Thymus (tissue), 11 donors: ENCODE data around the gene ZNF155. TPM values are rescaled to one million over a fixed set of nuclear protein-coding genes. Genes with fewer than 3 reads are reported as not detected.

Source experiments
- DNase-seq, 9 donors: peaks; one replicate each; pipeline ENCODE4 v3.0.0-alpha.2; 2013; ENCODE audit warnings: low spot score in 9 of 9, low read depth in 6 of 9, missing footprints in 1 of 9
- H3K27ac ChIP-seq, 2 donors: one replicate each; pipeline ENCODE4 v1.5.1; 2013; ENCODE audit warnings: control low read depth in 1 of 2, low read depth in 1 of 2, low read length in 1 of 2, mild to moderate bottlenecking in 1 of 2, moderate library complexity in 1 of 2
- H3K27me3 ChIP-seq, 2 donors: one replicate each; pipeline ENCODE4 v1.5.1; 2013; ENCODE audit warnings: low read length in 1 of 2; ENCODE audit not compliant: control insufficient read depth in 2 of 2, insufficient read depth in 1 of 2
- H3K36me3 ChIP-seq, 2 donors: one replicate each; pipeline ENCODE4 v1.5.1; 2013; ENCODE audit warnings: low read length in 1 of 2, mild to moderate bottlenecking in 1 of 2, moderate library complexity in 1 of 2; ENCODE audit not compliant: control insufficient read depth in 2 of 2, insufficient read depth in 2 of 2
- H3K4me1 ChIP-seq, 2 donors: one replicate each; pipeline ENCODE4 v1.5.1; 2013; ENCODE audit warnings: low read length in 2 of 2; ENCODE audit not compliant: control insufficient read depth in 2 of 2, insufficient read depth in 2 of 2
- H3K4me3 ChIP-seq, 2 donors: one replicate each; pipeline ENCODE4 v1.5.1; 2013; ENCODE audit warnings: low read length in 2 of 2, control low read depth in 1 of 2, mild to moderate bottlenecking in 1 of 2
- H3K9me3 ChIP-seq, 2 donors: one replicate each; pipeline ENCODE4 v1.5.1; 2013; ENCODE audit warnings: low read length in 1 of 2, mild to moderate bottlenecking in 1 of 2; ENCODE audit not compliant: control insufficient read depth in 2 of 2, insufficient read depth in 1 of 2
- WGBS: extraction: QIAGEN DNeasy Blood & Tissue Kit; methylation state at CpG from one replicate; pipeline ENCODE4 v1.1.7; 2013; 5-methylcytosine and 5-hydroxymethylcytosine counted together
- polyA plus RNA-seq: library from polyadenylated mRNA; stranded (reverse); fragments of 200-250 nt; gene quantifications from one replicate; pipeline ENCODE4 v1.2.3, GENCODE V29; 2013
- total RNA-seq: library from RNA; stranded (reverse); fragments of 120-200 nt; gene quantifications from one replicate; pipeline ENCODE4 v1.2.4, GENCODE V29; 2013
- donor health status: healthy.

The ZNF155 gene
- total and polyA plus RNA-seq, 2 donors = 8.6 to 9.8 TPM

DNA sequence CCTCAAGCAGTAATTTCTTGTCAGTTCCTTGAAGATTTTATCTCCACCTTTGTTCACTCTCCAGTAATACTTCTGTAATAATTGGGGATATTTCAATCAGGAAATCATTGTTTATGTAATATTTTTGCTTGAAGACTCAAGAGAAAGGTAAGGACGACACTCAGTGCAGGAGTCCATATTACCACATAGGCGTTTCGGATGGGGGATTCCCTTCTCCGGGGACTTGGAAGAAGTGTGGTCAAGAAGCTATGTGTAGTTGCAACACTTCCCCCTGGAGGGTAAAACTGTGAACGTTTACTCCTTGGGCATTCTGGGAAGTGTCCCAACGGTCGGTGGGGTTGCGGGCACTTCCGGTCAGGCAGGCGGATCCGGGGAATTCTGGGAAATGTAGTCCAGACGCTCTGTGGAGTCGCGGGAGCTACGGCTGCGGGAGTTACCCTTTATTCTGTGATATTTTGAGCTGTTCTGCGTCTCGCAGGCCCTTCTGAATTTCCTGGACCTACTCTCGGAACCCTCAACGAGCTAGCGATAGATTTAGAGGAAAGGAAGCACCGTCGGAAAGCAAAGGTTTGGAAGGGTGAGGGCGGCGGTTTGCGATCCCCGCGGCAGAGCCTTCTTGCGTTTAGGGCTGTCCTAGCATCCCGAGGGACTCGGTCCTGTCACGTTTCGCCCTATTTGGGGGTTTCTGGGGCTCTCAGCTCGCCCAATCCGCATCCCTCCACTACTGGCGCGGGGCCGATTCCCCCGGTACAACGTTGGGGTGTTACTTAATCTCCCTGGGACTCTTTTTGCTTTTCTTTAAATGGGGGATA lies 32.9 kb upstream of the ZNF155 start, which contains the start of gene ZNF221:
Gene ZNF221, plus strand, starts transcription at position 395 of the 812 bp plus-strand sequence. CDS start 11,499 bp downstream, outside the sequence.
- no peaks in the 10 kb centered on the region for H3K36me3 ChIP-seq
- H3K27me3 ChIP-seq = no peaks in the 10 kb centered on the region
- peaks cover 0 to 5% of the 10 kb centered on the region in 2 donors for H3K4me1 ChIP-seq
- WGBS = 1% methylated on average over 40 of the region's 40 CpGs
- peaks cover 0 to 10% of the 10 kb centered on the region in 2 donors for H3K9me3 ChIP-seq
- peak within 1 kb of the TSS; percentile 56 to 79 for H3K4me3 ChIP-seq
- peak within 1 kb of the TSS in 1 of 2 donors; percentile 45 for H3K27ac ChIP-seq
- DNase-seq = peak; percentile 44 to 83 (median 56)

DNA sequence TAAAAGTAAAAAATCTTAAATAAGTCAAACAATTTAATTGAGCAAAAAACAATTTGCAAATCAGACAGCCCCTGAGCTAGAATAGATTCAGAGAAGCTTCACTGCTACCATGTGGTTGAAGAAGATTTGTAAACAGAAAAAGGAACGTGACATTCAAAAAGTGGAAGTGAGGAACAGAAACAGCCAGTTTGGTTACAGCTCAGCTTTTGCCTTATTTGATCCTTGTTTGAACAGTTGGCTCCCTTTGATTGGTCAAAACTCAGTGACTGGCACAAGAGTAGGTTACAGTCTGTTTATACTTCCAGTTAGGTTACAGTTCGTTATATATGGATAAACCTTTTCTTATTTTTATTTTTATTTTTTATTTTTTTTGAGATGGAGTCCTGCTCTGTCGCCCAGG lies 27.2 kb upstream of the ZNF155 start:
- H3K4me1 ChIP-seq = no peaks in the 10 kb centered on the region
- H3K27ac ChIP-seq = no peak overlapping the region
- no peaks in the 10 kb centered on the region for H3K27me3 ChIP-seq
- WGBS = 95% methylated on average over 3 of the region's 3 CpGs
- peaks cover 0 to 16% of the 10 kb centered on the region in 2 donors for H3K9me3 ChIP-seq
- no peak overlapping the region for H3K4me3 ChIP-seq
- no peak for DNase-seq
- no peaks in the 10 kb centered on the region for H3K36me3 ChIP-seq

DNA sequence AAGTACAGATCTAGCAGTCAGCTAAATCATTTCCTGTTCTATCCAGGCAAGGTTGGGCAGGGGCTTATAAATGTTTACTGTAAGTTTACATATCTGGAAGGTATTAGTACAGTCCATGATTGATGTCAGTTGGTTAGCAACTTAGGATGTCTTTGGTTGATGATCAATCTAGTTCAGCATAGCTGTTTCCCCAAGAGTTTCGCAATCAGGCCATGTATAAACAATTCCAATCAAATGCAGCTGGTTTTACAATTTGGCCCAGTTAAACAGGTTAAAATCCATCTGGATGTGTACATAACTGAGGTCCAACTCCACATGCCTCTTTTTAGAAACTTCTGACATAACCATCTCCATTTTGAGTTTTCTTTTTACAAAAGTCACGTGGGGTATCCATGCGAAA lies 26.1 kb upstream of the ZNF155 start:
- Histone ChIP-seq H3K36me3 (no peaks in the 10 kb centered on the region), H3K27me3 (no peaks in the 10 kb centered on the region), H3K4me3 (no peak overlapping the region), H3K4me1 (no peaks in the 10 kb centered on the region), H3K9me3 (peaks cover 0 to 16% of the 10 kb centered on the region in 2 donors), H3K27ac (no peak overlapping the region)
- WGBS = 98% methylated on average over 3 of the region's 3 CpGs
- DNase-seq = no peak

DNA sequence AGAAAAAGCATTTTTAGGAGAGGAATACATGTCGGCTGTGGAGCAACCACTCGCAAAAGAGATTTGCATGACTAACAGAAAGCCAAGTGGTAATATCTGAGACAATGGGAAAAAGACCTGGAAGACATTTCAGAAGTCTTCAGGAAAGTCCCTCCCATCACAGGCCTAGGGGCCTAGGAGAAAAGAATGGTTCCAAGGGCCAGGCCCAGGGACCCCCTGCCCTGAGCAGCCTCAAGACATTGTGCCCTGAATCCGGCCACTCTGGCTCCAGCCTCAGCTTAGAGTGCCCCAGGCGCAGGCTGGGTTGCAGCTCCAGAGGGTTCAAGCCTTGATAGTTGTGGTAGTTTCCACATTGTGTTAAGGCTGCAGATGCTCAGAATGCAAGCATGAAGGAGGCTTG lies 23.6 kb upstream of the ZNF155 start:
- Histone ChIP-seq H3K4me3 (no peak overlapping the region), H3K4me1 (no peaks in the 10 kb centered on the region), H3K36me3 (peaks cover 2 to 6% of the 10 kb centered on the region in 2 donors), H3K9me3 (peaks cover 0 to 13% of the 10 kb centered on the region in 2 donors), H3K27ac (no peak overlapping the region), H3K27me3 (no peaks in the 10 kb centered on the region)
- no peak for DNase-seq
- WGBS = 72% methylated on average over 4 of the region's 4 CpGs

GRCh38 chr19:43966079-43966694 lies 17.8 kb upstream of the ZNF155 start:
- no peak overlapping the region for H3K4me3 ChIP-seq
- DNase-seq = no peak
- no peaks in the 10 kb centered on the region for H3K4me1 ChIP-seq
- H3K9me3 ChIP-seq = peaks cover 12 to 27% of the 10 kb centered on the region in 2 donors
- 94% methylated on average over 3 of the region's 3 CpGs for WGBS
- no peaks in the 10 kb centered on the region for H3K27me3 ChIP-seq
- peaks cover 6 to 17% of the 10 kb centered on the region in 2 donors for H3K36me3 ChIP-seq
- H3K27ac ChIP-seq = no peak overlapping the region

DNA sequence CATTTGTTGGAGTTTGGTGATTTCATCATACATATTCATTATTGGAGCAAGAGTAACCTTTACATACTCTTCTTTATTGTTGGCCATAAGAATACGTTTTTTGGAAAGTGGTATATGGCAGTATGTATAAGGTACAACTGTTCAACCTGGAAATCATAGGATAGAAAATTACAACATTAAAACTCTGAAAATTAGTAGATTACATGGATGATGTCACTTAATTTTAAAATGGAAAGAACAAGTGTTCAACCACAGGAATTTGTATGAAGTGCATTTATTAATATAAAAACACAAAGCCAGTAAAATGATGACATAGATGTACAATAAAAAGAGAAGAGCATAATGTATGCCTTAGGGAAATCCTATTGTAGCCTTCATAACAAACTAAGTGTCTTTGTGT lies 7.3 kb upstream of the ZNF155 start:
- no peak overlapping the region for H3K4me3 ChIP-seq
- no peaks in the 10 kb centered on the region for H3K36me3 ChIP-seq
- H3K27me3 ChIP-seq = no peaks in the 10 kb centered on the region
- 94% methylated on average over 1 of the region's 1 CpG for WGBS
- no peak overlapping the region for H3K27ac ChIP-seq
- no peaks in the 10 kb centered on the region for H3K4me1 ChIP-seq
- DNase-seq = no peak
- H3K9me3 ChIP-seq = peaks cover 0 to 4% of the 10 kb centered on the region in 2 donors

DNA sequence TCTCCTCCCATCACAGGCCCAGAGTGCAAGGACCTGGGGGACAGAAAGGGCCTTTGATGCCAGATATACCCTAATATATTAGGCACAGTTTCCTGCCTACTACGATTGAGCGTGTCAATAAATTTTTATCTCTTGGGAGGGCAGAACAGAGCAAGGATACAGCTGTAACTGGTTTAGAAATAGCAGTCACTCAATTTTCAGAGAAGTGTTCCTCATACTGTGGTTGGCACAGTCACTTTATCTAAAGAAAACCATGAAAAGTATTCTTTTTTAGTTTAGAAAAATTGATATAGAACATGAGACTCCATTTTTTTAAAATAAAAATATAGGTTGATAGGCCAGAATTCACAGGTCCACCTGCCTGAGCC lies 460 bp upstream of the ZNF155 start:
- no peak overlapping the region for H3K27ac ChIP-seq
- DNase-seq = no peak
- peak overlapping the region; percentile 78 to 98 for H3K4me3 ChIP-seq
- H3K4me1 ChIP-seq = peaks cover 0 to 4% of the 10 kb centered on the region in 2 donors
- H3K9me3 ChIP-seq = no peaks in the 10 kb centered on the region
- WGBS = 75% methylated on average over 2 of the region's 2 CpGs
- no peaks in the 10 kb centered on the region for H3K27me3 ChIP-seq
- H3K36me3 ChIP-seq = peaks cover 0 to 2% of the 10 kb centered on the region in 2 donors

DNA sequence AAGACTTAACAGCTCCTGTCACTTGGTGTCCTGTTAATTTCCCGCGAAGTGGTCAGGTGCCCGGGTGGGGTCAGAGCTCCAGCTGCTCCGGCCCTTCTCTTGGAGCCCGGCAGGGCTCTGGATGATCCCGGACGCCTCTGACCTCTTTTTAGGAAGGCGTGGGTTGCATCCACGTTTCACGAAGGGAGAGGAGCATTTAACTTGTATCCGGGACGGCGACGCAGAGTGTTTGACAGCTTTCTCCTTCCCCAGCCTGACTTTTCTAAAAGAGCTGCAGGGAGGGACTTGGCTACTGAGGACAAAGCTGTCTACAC lies 656 bp downstream of the ZNF155 start:
- H3K4me3 ChIP-seq = peak overlapping the region; percentile 78 to 98
- DNase-seq = peak in 1 of 9 donors; percentile 7
- H3K9me3 ChIP-seq = no peaks in the 10 kb centered on the region
- peaks cover 0 to 4% of the 10 kb centered on the region in 2 donors for H3K4me1 ChIP-seq
- no peak overlapping the region for H3K27ac ChIP-seq
- no peaks in the 10 kb centered on the region for H3K27me3 ChIP-seq
- H3K36me3 ChIP-seq = peaks cover 4 to 7% of the 10 kb centered on the region in 2 donors
- 4% methylated on average over 14 of the region's 14 CpGs for WGBS

- H3K4me1 ChIP-seq = peaks cover 3 to 6% of the 10 kb centered on the region in 2 donors
- no peak for DNase-seq
- no peaks in the 10 kb centered on the region for H3K27me3 ChIP-seq
- 94% methylated on average over 10 of the region's 10 CpGs for WGBS
- no peak overlapping the region for H3K4me3 ChIP-seq
- H3K27ac ChIP-seq = no peak overlapping the region
- H3K9me3 ChIP-seq = no peaks in the 10 kb centered on the region
- peaks cover 17 to 20% of the 10 kb centered on the region in 2 donors for H3K36me3 ChIP-seq
Observed at GRCh38 chr19:43997631-43998290, 13.8 kb downstream of the ZNF155 start.
